Measurements from ENCODE around the gene HSD3B2.

HSD3B2 gene

DNA sequence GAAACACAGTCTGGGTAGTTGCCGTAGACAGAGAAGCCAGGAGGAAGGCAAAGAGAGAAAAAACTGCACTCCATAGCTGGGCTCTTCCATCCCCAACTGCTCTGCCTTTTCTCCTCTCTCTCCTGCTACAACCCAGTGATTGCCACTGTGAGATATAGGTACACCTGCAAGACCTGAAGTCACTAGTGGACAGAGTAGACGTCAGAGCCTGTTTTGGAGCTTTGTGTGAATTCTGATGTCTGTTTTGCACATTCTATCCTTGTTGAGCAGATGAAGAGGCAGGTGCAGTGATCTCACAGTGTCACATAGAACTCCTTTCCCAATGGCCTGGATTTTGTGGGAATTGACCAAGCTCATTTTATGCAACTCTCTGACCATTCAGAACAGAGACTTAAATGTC, 44.2 kb upstream of the HSD3B2 start:
- Histone ChIP-seq H3K9me3 (ENCODE audit: control insufficient read depth, low read length) (no peaks in the 10 kb centered on the region), H2BK120ac (ENCODE audit: low read depth, low read length) (no peak overlapping the region), H3K27me3 (ENCODE audit: control insufficient read depth in 1 of 2, insufficient read depth in 1 of 2, low read length in 2 of 2) (peaks cover 0 to 38% of the 10 kb centered on the region in 2 experiments), H3K4ac (ENCODE audit: low read depth in 1 of 2, low read length in 2 of 2) (no peak overlapping the region), H2BK12ac (ENCODE audit: low read length in 2 of 2) (no peak overlapping the region), H2AK5ac (ENCODE audit: low read length, severe bottlenecking) (no peak overlapping the region), H3K79me1 (replicated peaks; ENCODE audit: low read length, poor library complexity, severe bottlenecking) (no peaks in the 10 kb centered on the region), H3K9ac (ENCODE audit: low read length) (no peak overlapping the region), H3K27ac (ENCODE audit: low read length, poor library complexity, severe bottlenecking) (no peak overlapping the region), H2BK5ac (ENCODE audit: low read depth, low read length, poor library complexity, severe bottlenecking) (no peak overlapping the region), H4K8ac (ENCODE audit: low read length) (no peak overlapping the region), H2AFZ (ENCODE audit: low read depth, low read length) (no peak overlapping the region), H3K4me1 (ENCODE audit: control insufficient read depth, insufficient read depth, low read depth, low read length) (no peaks in the 10 kb centered on the region), H3K36me3 (ENCODE audit: control insufficient read depth in 1 of 2, insufficient read depth in 2 of 2, low read depth in 1 of 2, low read length in 2 of 2) (no peaks in the 10 kb centered on the region), H3K4me2 (ENCODE audit: low read length, poor library complexity, severe bottlenecking) (no peak overlapping the region), H4K91ac (ENCODE audit: low read length) (no peak overlapping the region), H2BK15ac (ENCODE audit: low read depth, poor library complexity, severe bottlenecking) (no peak overlapping the region), H3K18ac (ENCODE audit: low read depth in 1 of 2, low read length in 2 of 2) (no peak overlapping the region), H3K23ac (ENCODE audit: low read length in 2 of 2) (no peak overlapping the region), H3K14ac (ENCODE audit: low read length in 2 of 2) (no peak overlapping the region), H3K4me3 (ENCODE audit: insufficient read depth in 1 of 2, low read depth in 1 of 2, low read length in 2 of 2) (no peak overlapping the region)
- DNase-seq = no peak
- 82% methylated on average over 2 of the region's 2 CpGs for WGBS

DNA sequence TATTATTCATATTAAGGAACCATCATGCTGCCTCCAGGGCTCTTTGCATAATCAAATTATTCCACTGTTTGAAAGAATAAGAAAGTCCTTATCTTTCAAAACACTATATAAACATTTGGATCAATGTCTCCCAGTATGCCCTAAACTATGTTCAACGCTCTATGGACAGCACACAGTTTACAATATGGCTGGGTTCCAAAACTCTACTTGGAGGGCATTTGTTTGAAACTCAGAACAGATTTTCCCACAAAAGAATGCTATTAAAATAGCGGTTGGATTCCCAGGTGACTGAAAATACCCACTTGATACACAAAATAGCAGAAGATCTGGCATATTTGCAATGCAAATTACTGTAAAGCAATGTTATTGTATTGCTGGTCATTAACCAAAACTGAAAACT, 43.1 kb upstream of the HSD3B2 start:
- peaks cover 0 to 42% of the 10 kb centered on the region in 2 experiments for H3K27me3 ChIP-seq (ENCODE audit: control insufficient read depth in 1 of 2, insufficient read depth in 1 of 2, low read length in 2 of 2)
- no peak overlapping the region for H2BK15ac ChIP-seq (ENCODE audit: low read depth, poor library complexity, severe bottlenecking)
- no peak overlapping the region for H4K8ac ChIP-seq (ENCODE audit: low read length)
- no peak overlapping the region for H3K27ac ChIP-seq (ENCODE audit: low read length, poor library complexity, severe bottlenecking)
- H3K9ac ChIP-seq (ENCODE audit: low read length) = no peak overlapping the region
- H3K79me1 ChIP-seq (replicated peaks; ENCODE audit: low read length, poor library complexity, severe bottlenecking) = no peaks in the 10 kb centered on the region
- no peak overlapping the region for H3K4me2 ChIP-seq (ENCODE audit: low read length, poor library complexity, severe bottlenecking)
- no peaks in the 10 kb centered on the region for H3K4me1 ChIP-seq (ENCODE audit: control insufficient read depth, insufficient read depth, low read depth, low read length)
- DNase-seq = no peak
- no peak overlapping the region for H4K91ac ChIP-seq (ENCODE audit: low read length)
- no peak overlapping the region for H3K4me3 ChIP-seq (ENCODE audit: insufficient read depth in 1 of 2, low read depth in 1 of 2, low read length in 2 of 2)
- H3K4ac ChIP-seq (ENCODE audit: low read depth in 1 of 2, low read length in 2 of 2) = no peak overlapping the region
- no peak overlapping the region for H2AK5ac ChIP-seq (ENCODE audit: low read length, severe bottlenecking)
- H2BK5ac ChIP-seq (ENCODE audit: low read depth, low read length, poor library complexity, severe bottlenecking) = no peak overlapping the region
- H3K9me3 ChIP-seq (ENCODE audit: control insufficient read depth, low read length) = no peaks in the 10 kb centered on the region
- H3K36me3 ChIP-seq (ENCODE audit: control insufficient read depth in 1 of 2, insufficient read depth in 2 of 2, low read depth in 1 of 2, low read length in 2 of 2) = no peaks in the 10 kb centered on the region
- H3K14ac ChIP-seq (ENCODE audit: low read length in 2 of 2) = no peak overlapping the region
- WGBS = 86% methylated on average over 1 of the region's 2 CpGs
- H3K18ac ChIP-seq (ENCODE audit: low read depth in 1 of 2, low read length in 2 of 2) = no peak overlapping the region
- no peak overlapping the region for H2AFZ ChIP-seq (ENCODE audit: low read depth, low read length)
- no peak overlapping the region for H3K23ac ChIP-seq (ENCODE audit: low read length in 2 of 2)
- no peak overlapping the region for H2BK12ac ChIP-seq (ENCODE audit: low read length in 2 of 2)
- no peak overlapping the region for H2BK120ac ChIP-seq (ENCODE audit: low read depth, low read length)

DNA sequence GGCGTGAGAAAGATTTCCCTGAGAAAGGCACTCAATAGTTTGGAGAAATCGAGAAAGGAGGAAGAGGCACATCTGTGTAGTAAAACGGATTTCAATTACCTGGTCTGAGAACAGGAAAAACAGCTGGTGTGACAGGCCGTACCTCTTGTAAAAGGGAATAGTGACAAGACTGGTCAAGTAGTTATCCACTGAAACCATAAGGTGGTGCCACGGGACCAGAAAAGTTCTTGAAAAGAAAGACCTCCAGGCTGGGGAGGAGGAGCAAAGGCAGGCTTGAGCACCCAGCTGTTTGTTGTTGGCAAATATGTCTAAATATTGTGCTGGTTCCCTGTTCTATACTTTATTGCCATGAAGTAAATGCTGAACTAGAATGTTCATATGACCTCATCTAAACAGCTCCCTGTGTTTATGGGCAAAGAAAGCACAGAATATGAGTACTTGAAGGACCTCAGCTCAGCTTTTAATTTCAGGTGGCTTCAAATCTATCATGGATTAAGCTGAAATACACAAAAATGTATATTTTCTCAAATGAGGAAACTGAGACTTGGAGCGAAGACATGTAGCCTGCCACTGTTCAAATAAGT, 42.4 kb upstream of the HSD3B2 start:
- H3K14ac ChIP-seq (ENCODE audit: low read length in 2 of 2) = no peak overlapping the region
- no peak overlapping the region for H3K18ac ChIP-seq (ENCODE audit: low read depth in 1 of 2, low read length in 2 of 2)
- H3K27ac ChIP-seq (ENCODE audit: low read length, poor library complexity, severe bottlenecking) = no peak overlapping the region
- no peaks in the 10 kb centered on the region for H3K36me3 ChIP-seq (ENCODE audit: control insufficient read depth in 1 of 2, insufficient read depth in 2 of 2, low read depth in 1 of 2, low read length in 2 of 2)
- H2BK5ac ChIP-seq (ENCODE audit: low read depth, low read length, poor library complexity, severe bottlenecking) = no peak overlapping the region
- peaks cover 0 to 42% of the 10 kb centered on the region in 2 experiments for H3K27me3 ChIP-seq (ENCODE audit: control insufficient read depth in 1 of 2, insufficient read depth in 1 of 2, low read length in 2 of 2)
- H2BK120ac ChIP-seq (ENCODE audit: low read depth, low read length) = no peak overlapping the region
- H2BK15ac ChIP-seq (ENCODE audit: low read depth, poor library complexity, severe bottlenecking) = no peak overlapping the region
- DNase-seq = peak; percentile 2
- no peak overlapping the region for H2AK5ac ChIP-seq (ENCODE audit: low read length, severe bottlenecking)
- H3K4ac ChIP-seq (ENCODE audit: low read depth in 1 of 2, low read length in 2 of 2) = no peak overlapping the region
- H3K79me1 ChIP-seq (replicated peaks; ENCODE audit: low read length, poor library complexity, severe bottlenecking) = no peaks in the 10 kb centered on the region
- H3K9ac ChIP-seq (ENCODE audit: low read length) = no peak overlapping the region
- H3K4me3 ChIP-seq (ENCODE audit: insufficient read depth in 1 of 2, low read depth in 1 of 2, low read length in 2 of 2) = no peak overlapping the region
- no peaks in the 10 kb centered on the region for H3K9me3 ChIP-seq (ENCODE audit: control insufficient read depth, low read length)
- no peak overlapping the region for H4K8ac ChIP-seq (ENCODE audit: low read length)
- H3K23ac ChIP-seq (ENCODE audit: low read length in 2 of 2) = no peak overlapping the region
- no peaks in the 10 kb centered on the region for H3K4me1 ChIP-seq (ENCODE audit: control insufficient read depth, insufficient read depth, low read depth, low read length)
- WGBS = 46% methylated on average over 6 of the region's 6 CpGs
- no peak overlapping the region for H4K91ac ChIP-seq (ENCODE audit: low read length)
- no peak overlapping the region for H2BK12ac ChIP-seq (ENCODE audit: low read length in 2 of 2)
- no peak overlapping the region for H3K4me2 ChIP-seq (ENCODE audit: low read length, poor library complexity, severe bottlenecking)
- no peak overlapping the region for H2AFZ ChIP-seq (ENCODE audit: low read depth, low read length)

GRCh38 chr1:119373465-119373864, 41.5 kb upstream of the HSD3B2 start:
- Histone ChIP-seq H3K14ac (ENCODE audit: low read length in 2 of 2) (no peak overlapping the region), H2AFZ (ENCODE audit: low read depth, low read length) (no peak overlapping the region), H3K27ac (ENCODE audit: low read length, poor library complexity, severe bottlenecking) (no peak overlapping the region), H2BK15ac (ENCODE audit: low read depth, poor library complexity, severe bottlenecking) (no peak overlapping the region), H2BK120ac (ENCODE audit: low read depth, low read length) (no peak overlapping the region), H3K18ac (ENCODE audit: low read depth in 1 of 2, low read length in 2 of 2) (no peak overlapping the region), H3K4me2 (ENCODE audit: low read length, poor library complexity, severe bottlenecking) (no peak overlapping the region), H2AK5ac (ENCODE audit: low read length, severe bottlenecking) (no peak overlapping the region), H3K36me3 (ENCODE audit: control insufficient read depth in 1 of 2, insufficient read depth in 2 of 2, low read depth in 1 of 2, low read length in 2 of 2) (no peaks in the 10 kb centered on the region), H3K4me1 (ENCODE audit: control insufficient read depth, insufficient read depth, low read depth, low read length) (no peaks in the 10 kb centered on the region), H3K9me3 (ENCODE audit: control insufficient read depth, low read length) (no peaks in the 10 kb centered on the region), H4K91ac (ENCODE audit: low read length) (no peak overlapping the region), H3K4me3 (ENCODE audit: insufficient read depth in 1 of 2, low read depth in 1 of 2, low read length in 2 of 2) (no peak overlapping the region), H3K9ac (ENCODE audit: low read length) (no peak overlapping the region), H4K8ac (ENCODE audit: low read length) (no peak overlapping the region), H2BK12ac (ENCODE audit: low read length in 2 of 2) (no peak overlapping the region), H3K27me3 (ENCODE audit: control insufficient read depth in 1 of 2, insufficient read depth in 1 of 2, low read length in 2 of 2) (peaks cover 0 to 42% of the 10 kb centered on the region in 2 experiments), H3K4ac (ENCODE audit: low read depth in 1 of 2, low read length in 2 of 2) (no peak overlapping the region), H3K23ac (ENCODE audit: low read length in 2 of 2) (no peak overlapping the region), H3K79me1 (replicated peaks; ENCODE audit: low read length, poor library complexity, severe bottlenecking) (no peaks in the 10 kb centered on the region), H2BK5ac (ENCODE audit: low read depth, low read length, poor library complexity, severe bottlenecking) (no peak overlapping the region)
- peak; percentile 9 for DNase-seq
- 17% methylated on average over 1 of the region's 2 CpGs for WGBS

All from mesenchymal stem cell (in vitro differentiated cells and primary cell).